SK-N-SH (cell line): ENCODE measurements around the gene RBM10. TPM values are rescaled to one million over a fixed set of nuclear protein-coding genes. Genes with fewer than 3 reads are reported as not detected.

ENCODE experiments used
- CTCF ChIA-PET: fragments of 300-600, 350-600 bp; formaldehyde crosslinking; extraction: SDS; loops from one replicate; lab custom pipeline; 2021; lab: Yijun Ruan, JAX
- POLR2A ChIA-PET: fragments of 350-600 bp; sonication (Branson Sonifier 250); formaldehyde crosslinking; extraction: SDS; loops from one replicate; lab custom pipeline; 2020; ENCODE audit warnings: antibody characterized with exemption, inconsistent platforms; lab: Yijun Ruan, JAX
- DNase-seq: peaks from one replicate; pipeline ENCODE4 v3.0.0; 2012
- H2AFZ ChIP-seq: fragments of 200-600 bp; sonication (generic); 2 replicates; pipeline ENCODE4 v1.8.1; 2016; ENCODE audit warnings: antibody characterized with exemption, mild to moderate bottlenecking, low read depth
- H3F3A ChIP-seq: fragments of 200-600 bp; sonication (generic); replicated peaks from 2 replicates; pipeline ENCODE3; 2016; ENCODE audit warnings: antibody characterized with exemption, mild to moderate bottlenecking; ENCODE audit not compliant: insufficient read depth
- H3K27ac ChIP-seq, 2 experiments: fragments of 200-500 bp in 1 of 2; fragments of 200-600 bp in 1 of 2; sonication (Bioruptor generic) in 1 of 2; sonication (generic), shearing (Covaris generic) in 1 of 2; 2 replicates each; pipeline versions ENCODE4 v1.5.1 to v1.6.1; 2014 to 2016; ENCODE audit warnings: low read depth in 2 of 2, inconsistent platforms in 1 of 2, low read length in 1 of 2, mild to moderate bottlenecking in 1 of 2, mixed read lengths in 1 of 2
- H3K27me3 ChIP-seq: fragments of 200-600 bp; sonication (generic), shearing (Covaris generic); 2 replicates; pipeline ENCODE4 v1.6.1; 2016; ENCODE audit warnings: mixed run types; ENCODE audit not compliant: insufficient read depth
- H3K36me3 ChIP-seq, 2 experiments: fragments of 200-500 bp in 1 of 2; fragments of 200-600 bp in 1 of 2; sonication (Bioruptor generic) in 1 of 2; sonication (generic) in 1 of 2; replicated peaks in 1 of 2; 2 replicates each; pipeline versions ENCODE3 to v1.5.1; 2014 to 2016; ENCODE audit warnings: low read length in 1 of 2, mild to moderate bottlenecking in 1 of 2; ENCODE audit not compliant: insufficient read depth in 2 of 2, control insufficient read depth in 1 of 2
- H3K4me1 ChIP-seq, 2 experiments: fragments of 200-500 bp in 1 of 2; fragments of 200-600 bp in 1 of 2; sonication (Bioruptor generic) in 1 of 2; sonication (generic), shearing (Covaris generic) in 1 of 2; 2 replicates each; pipeline versions ENCODE4 v1.5.1 to v1.6.1; 2014 to 2016; ENCODE audit warnings: low read depth in 1 of 2, low read length in 1 of 2, mixed run types in 1 of 2; ENCODE audit not compliant: insufficient read depth in 2 of 2, control insufficient read depth in 1 of 2
- H3K4me2 ChIP-seq: fragments of 200-600 bp; sonication (generic), shearing (Covaris generic); 2 replicates; pipeline ENCODE4 v1.6.1; 2017; ENCODE audit warnings: mixed run types
- H3K4me3 ChIP-seq, 2 experiments: fragments of 200-500 bp in 1 of 2; fragments of 200-600 bp in 1 of 2; sonication (Bioruptor generic) in 1 of 2; sonication (generic), shearing (Covaris generic) in 1 of 2; 2 replicates each; pipeline versions ENCODE4 v1.5.1 to v1.8.1; 2014 to 2016; ENCODE audit warnings: low read depth in 2 of 2, inconsistent platforms in 1 of 2, low read length in 1 of 2, mild to moderate bottlenecking in 1 of 2, mixed read lengths in 1 of 2, moderate library complexity in 1 of 2
- H3K79me2 ChIP-seq: fragments of 200-600 bp; sonication (generic); 2 replicates; pipeline ENCODE4 v1.8.1; 2017; ENCODE audit warnings: mild to moderate bottlenecking; ENCODE audit not compliant: insufficient read depth
- H3K9ac ChIP-seq: fragments of 200-600 bp; sonication (generic); 2 replicates; pipeline ENCODE4 v1.6.1; 2017; ENCODE audit warnings: mixed run types
- H3K9me2 ChIP-seq: fragments of 200-600 bp; sonication (generic); 2 replicates; pipeline ENCODE4 v1.6.1; 2017; ENCODE audit warnings: mixed run types
- H3K9me3 ChIP-seq: fragments of 200-600 bp; sonication (generic); 2 replicates; pipeline ENCODE4 v1.6.1; 2017; ENCODE audit warnings: mixed run types, mild to moderate bottlenecking, moderate library complexity
- H4K20me1 ChIP-seq: fragments of 200-600 bp; sonication (generic); 2 replicates; pipeline ENCODE4 v1.6.1; 2017; ENCODE audit warnings: mild to moderate bottlenecking, mixed run types; ENCODE audit not compliant: insufficient read depth
- CHD2 ChIP-seq: fragments of 150-350 bp; IDR thresholded peaks from 2 replicates; pipeline ENCODE4 v1.6.1; 2018; ENCODE audit warnings: low read length; ENCODE audit not compliant: partially characterized antibody
- ELF1 ChIP-seq: IDR thresholded peaks from 2 replicates; pipeline ENCODE4 v1.4.0; 2012
- FOXJ3 ChIP-seq: sonication (generic); formaldehyde crosslinking; IDR thresholded peaks from 2 replicates; pipeline ENCODE4 v1.5.1; 2020; ENCODE audit warnings: mild to moderate bottlenecking, missing genetic modification reagents
- FOXM1 ChIP-seq: IDR thresholded peaks from 2 replicates; pipeline ENCODE4 v1.4.0; 2012; ENCODE audit warnings: low read depth, mild to moderate bottlenecking
- GABPA ChIP-seq: IDR thresholded peaks from 2 replicates; pipeline ENCODE4 v1.4.0; 2012; ENCODE audit warnings: low read depth, mild to moderate bottlenecking
- GATA2 ChIP-seq: sonication (generic); formaldehyde crosslinking; IDR thresholded peaks from 2 replicates; pipeline ENCODE4 v1.5.0; 2020; ENCODE audit warnings: mild to moderate bottlenecking, missing genetic modification reagents
- JUND ChIP-seq: IDR thresholded peaks from 2 replicates; pipeline ENCODE4 v1.4.0; 2012
- NFIC ChIP-seq: IDR thresholded peaks from 2 replicates; pipeline ENCODE4 v1.4.0; 2012; ENCODE audit warnings: borderline replicate concordance
- POLR2AphosphoS5 ChIP-seq: IDR thresholded peaks from 2 replicates; pipeline ENCODE4 v1.6.1; 2012; ENCODE audit warnings: low read depth, low read length
- RAD21 ChIP-seq: IDR thresholded peaks from 2 replicates; pipeline ENCODE4 v1.6.1; 2012; ENCODE audit warnings: mild to moderate bottlenecking, low read length
- RCOR1 ChIP-seq: fragments of 150-350 bp; IDR thresholded peaks from 2 replicates; pipeline ENCODE4 v1.6.1; 2017; ENCODE audit warnings: antibody characterized with exemption, low read length
- RXRA ChIP-seq: IDR thresholded peaks from 2 replicates; pipeline ENCODE4 v1.4.0; 2012; ENCODE audit warnings: low read depth, mild to moderate bottlenecking, borderline replicate concordance
- SIN3A ChIP-seq: IDR thresholded peaks from 2 replicates; pipeline ENCODE4 v1.6.1; 2012; ENCODE audit warnings: low read depth, mild to moderate bottlenecking, low read length, moderate library complexity, borderline replicate concordance
- TCF12 ChIP-seq: IDR thresholded peaks from 2 replicates; pipeline ENCODE4 v1.4.0; 2012
- TEAD4 ChIP-seq: IDR thresholded peaks from 2 replicates; pipeline ENCODE4 v1.4.0; 2012; ENCODE audit warnings: mild to moderate bottlenecking, borderline replicate concordance; ENCODE audit not compliant: insufficient read depth
- YY1 ChIP-seq: IDR thresholded peaks from 2 replicates; pipeline ENCODE4 v1.4.0; 2012; ENCODE audit warnings: low read depth, mild to moderate bottlenecking
- WGBS: methylation state at CpG from one replicate; pipeline ENCODE4 v1.1.6; 2017; ENCODE audit warnings: low lambda C conversion rate; 5-methylcytosine and 5-hydroxymethylcytosine counted together
- polyA plus RNA-seq, 3 experiments: library from polyadenylated mRNA; depleted of rRNA; stranded (reverse); fragments of >200 nt; gene quantifications; 2 replicates each; pipeline ENCODE4 v1.2.3, GENCODE V29; 2012
- TF ChIP-seq, protein P1 (sequence below): fragments of 150-350 bp; IDR thresholded peaks from 2 replicates; pipeline ENCODE4 v1.6.1; 2016; ENCODE audit warnings: mild to moderate bottlenecking, low read depth, low read length
- TF ChIP-seq, protein P2 (sequence below): IDR thresholded peaks from 2 replicates; pipeline ENCODE4 v1.4.0; 2012; ENCODE audit warnings: low read depth, borderline replicate concordance
- TF ChIP-seq, protein P3 (sequence below): IDR thresholded peaks from 2 replicates; pipeline ENCODE4; 2012
- TF ChIP-seq, protein P4 (sequence below): fragments of 200-600 bp; sonication (generic); IDR thresholded peaks from 2 replicates; pipeline ENCODE4 v1.6.1; 2017; ENCODE audit warnings: antibody characterized with exemption, mild to moderate bottlenecking, moderate library complexity

RBM10 gene
- polyA plus RNA-seq, 1 of the 3 experiments (the other 2 are of a cell fraction): 34.4 TPM

DNA sequence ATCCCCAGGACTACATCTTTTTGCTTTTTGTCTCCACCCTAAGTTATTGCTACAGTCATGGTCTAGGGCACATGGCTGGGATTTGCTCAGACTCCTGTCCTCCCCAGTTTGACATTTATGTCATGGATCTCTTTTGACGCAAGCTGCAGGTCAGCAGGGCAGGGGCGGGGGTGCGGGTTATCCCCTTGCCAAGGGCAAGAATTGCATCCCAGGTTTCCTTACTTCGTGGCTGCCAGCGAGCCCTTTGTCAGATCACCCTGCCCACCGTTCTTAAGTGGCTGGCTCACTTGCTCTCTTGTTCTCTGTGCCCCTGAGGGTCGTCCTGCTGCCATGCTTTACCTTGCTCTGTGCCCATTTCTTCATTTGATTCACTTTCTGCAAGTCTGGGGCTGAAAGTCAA, 27.5 kb downstream of the RBM10 start (continued):
- TF ChIP-seq, protein P1, sequence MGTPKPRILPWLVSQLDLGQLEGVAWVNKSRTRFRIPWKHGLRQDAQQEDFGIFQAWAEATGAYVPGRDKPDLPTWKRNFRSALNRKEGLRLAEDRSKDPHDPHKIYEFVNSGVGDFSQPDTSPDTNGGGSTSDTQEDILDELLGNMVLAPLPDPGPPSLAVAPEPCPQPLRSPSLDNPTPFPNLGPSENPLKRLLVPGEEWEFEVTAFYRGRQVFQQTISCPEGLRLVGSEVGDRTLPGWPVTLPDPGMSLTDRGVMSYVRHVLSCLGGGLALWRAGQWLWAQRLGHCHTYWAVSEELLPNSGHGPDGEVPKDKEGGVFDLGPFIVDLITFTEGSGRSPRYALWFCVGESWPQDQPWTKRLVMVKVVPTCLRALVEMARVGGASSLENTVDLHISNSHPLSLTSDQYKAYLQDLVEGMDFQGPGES: no peak
- TF ChIP-seq ELF1 (no peak), GABPA (no peak)

DNA sequence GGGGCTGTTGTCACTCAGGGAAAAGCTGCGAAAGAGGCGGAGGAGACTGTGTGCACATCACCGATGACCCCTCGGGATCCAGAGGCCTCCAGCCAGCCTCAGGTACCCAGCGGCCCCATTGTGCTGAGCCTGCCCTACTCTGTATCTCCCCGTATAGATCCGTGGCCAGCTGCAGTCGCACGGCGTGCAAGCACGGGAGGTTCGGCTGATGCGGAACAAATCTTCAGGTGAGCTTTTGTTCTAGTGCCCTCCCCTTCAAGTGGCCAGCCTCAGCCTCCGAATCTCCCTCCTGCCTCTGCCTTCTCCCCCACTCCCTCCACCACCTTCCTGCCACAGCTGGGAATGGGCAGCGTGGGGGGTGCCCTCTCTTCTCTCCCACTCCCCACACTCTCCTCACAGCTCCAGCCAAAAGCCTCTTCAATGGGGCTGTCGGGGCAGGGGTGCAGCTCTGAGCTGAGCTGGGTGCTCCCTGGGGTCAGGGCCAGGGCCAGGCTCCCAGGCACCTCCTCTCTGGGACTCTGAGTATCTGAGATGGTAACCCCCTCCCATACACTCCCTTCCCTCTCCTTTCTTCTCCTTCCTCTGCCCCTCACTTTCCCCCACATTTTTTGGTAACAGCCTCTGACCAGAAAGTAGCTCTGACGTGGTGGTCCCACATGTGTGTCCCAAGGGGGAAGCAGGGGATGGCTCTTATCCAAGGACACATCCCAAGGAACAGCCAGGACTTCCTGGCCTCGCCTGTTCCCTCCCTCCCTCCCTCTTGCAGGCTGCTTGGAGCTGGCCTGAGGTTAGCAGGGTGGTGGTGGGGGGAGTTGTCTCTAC, 28.2 kb downstream of the RBM10 start:
- Histone ChIP-seq H3K27ac (no peak overlapping the region), H3K9me2 (no peaks in the 10 kb centered on the region), H3K4me3 (no peak overlapping the region), H3K9me3 (no peaks in the 10 kb centered on the region), H3K79me2 (peaks cover 6% of the 10 kb centered on the region; the same call in 1 of the 2 replicates), H3K27me3 (peaks cover 39% of the 10 kb centered on the region; the same call in 1 of the 2 replicates), H3K9ac (no peak overlapping the region), H4K20me1 (no peaks in the 10 kb centered on the region), H3K4me1 (no peaks in the 10 kb centered on the region), H3K4me2 (no peak overlapping the region), H3F3A (no peaks in the 10 kb centered on the region), H3K36me3 (peaks cover 0 to 14% of the 10 kb centered on the region in 2 experiments), H2AFZ (no peak overlapping the region)
- DNase-seq: no peak
- CTCF ChIA-PET: no interaction called here
- POLR2A ChIA-PET: no interaction called here
- WGBS: 44% methylated on average over 11 of the region's 18 CpGs
- TF ChIP-seq TCF12 (no peak), FOXJ3 (no peak), TEAD4 (no peak), JUND (no peak), SIN3A (no peak), RAD21 (no peak), RXRA (no peak), CHD2 (no peak), GATA2 (CRISPR knock-in tag) (no peak), POLR2AphosphoS5 (no peak), FOXM1 (no peak), RCOR1 (no peak), NFIC (no peak), ELF1 (no peak), YY1 (no peak)
- TF ChIP-seq, protein P2, sequence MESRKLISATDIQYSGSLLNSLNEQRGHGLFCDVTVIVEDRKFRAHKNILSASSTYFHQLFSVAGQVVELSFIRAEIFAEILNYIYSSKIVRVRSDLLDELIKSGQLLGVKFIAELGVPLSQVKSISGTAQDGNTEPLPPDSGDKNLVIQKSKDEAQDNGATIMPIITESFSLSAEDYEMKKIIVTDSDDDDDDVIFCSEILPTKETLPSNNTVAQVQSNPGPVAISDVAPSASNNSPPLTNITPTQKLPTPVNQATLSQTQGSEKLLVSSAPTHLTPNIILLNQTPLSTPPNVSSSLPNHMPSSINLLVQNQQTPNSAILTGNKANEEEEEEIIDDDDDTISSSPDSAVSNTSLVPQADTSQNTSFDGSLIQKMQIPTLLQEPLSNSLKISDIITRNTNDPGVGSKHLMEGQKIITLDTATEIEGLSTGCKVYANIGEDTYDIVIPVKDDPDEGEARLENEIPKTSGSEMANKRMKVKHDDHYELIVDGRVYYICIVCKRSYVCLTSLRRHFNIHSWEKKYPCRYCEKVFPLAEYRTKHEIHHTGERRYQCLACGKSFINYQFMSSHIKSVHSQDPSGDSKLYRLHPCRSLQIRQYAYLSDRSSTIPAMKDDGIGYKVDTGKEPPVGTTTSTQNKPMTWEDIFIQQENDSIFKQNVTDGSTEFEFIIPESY: no peak
- TF ChIP-seq, protein P3, sequence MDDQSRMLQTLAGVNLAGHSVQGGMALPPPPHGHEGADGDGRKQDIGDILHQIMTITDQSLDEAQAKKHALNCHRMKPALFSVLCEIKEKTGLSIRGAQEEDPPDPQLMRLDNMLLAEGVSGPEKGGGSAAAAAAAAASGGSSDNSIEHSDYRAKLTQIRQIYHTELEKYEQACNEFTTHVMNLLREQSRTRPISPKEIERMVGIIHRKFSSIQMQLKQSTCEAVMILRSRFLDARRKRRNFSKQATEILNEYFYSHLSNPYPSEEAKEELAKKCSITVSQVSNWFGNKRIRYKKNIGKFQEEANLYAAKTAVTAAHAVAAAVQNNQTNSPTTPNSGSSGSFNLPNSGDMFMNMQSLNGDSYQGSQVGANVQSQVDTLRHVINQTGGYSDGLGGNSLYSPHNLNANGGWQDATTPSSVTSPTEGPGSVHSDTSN: no peak
- TF ChIP-seq, protein P4, sequence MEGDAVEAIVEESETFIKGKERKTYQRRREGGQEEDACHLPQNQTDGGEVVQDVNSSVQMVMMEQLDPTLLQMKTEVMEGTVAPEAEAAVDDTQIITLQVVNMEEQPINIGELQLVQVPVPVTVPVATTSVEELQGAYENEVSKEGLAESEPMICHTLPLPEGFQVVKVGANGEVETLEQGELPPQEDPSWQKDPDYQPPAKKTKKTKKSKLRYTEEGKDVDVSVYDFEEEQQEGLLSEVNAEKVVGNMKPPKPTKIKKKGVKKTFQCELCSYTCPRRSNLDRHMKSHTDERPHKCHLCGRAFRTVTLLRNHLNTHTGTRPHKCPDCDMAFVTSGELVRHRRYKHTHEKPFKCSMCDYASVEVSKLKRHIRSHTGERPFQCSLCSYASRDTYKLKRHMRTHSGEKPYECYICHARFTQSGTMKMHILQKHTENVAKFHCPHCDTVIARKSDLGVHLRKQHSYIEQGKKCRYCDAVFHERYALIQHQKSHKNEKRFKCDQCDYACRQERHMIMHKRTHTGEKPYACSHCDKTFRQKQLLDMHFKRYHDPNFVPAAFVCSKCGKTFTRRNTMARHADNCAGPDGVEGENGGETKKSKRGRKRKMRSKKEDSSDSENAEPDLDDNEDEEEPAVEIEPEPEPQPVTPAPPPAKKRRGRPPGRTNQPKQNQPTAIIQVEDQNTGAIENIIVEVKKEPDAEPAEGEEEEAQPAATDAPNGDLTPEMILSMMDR: no peak
